ENCODE data around the gene DHCR24. TPM values are rescaled to one million over a fixed set of nuclear protein-coding genes. Genes with fewer than 3 reads are reported as not detected.

Gene DHCR24
- polyA plus RNA-seq, 2 of the 4 experiments (the other 2 are of a cell fraction): 29.9 to 33.3 TPM

DNA sequence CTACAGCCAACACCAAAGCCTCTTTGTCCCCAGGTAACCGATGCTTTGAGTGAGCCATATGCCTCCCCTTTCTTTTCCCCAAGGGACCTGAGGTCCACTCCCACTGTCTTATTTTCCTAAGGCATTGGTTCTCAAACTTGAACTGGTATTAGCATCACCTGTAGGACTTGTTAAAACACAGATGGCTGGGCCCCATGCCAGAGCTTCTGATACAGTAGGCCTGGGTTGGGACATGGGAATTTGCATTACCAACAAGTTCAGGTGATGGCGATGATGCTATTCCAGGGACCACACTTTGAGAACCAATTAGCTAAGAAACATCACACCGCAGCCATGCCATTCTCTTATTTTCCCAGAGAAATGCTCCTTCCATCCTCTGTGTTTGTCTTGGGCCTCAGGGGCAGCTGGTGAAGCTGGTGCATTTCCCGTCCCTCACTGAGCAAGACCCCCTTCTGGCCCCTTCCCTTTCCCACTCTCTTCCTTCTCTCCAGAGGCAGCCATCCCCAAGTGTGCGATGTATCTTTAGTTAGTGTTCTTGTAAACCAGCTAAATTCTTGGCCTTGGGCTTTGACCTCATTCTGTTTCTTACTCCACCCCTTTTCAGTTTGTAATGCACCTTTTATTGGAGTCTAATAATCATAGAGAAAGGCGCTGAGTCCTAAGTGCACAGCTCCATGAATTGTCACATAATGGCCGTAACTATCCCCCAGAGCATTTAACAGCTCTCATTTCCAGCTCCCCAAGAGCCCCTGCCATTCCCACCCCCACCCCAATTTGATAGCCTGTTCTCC is 71.7 kb downstream of the DHCR24 start:
- H3K4me1 ChIP-seq: peaks cover 1% of the 10 kb centered on the region
- no peak overlapping the region for H3K4me2 ChIP-seq
- no peaks in the 10 kb centered on the region for H3K9me3 ChIP-seq
- ATAC-seq: no peak
- WGBS (ENCODE audit: missing lambda C conversion rate): 96% methylated on average over 7 of the region's 7 CpGs
- no peak for FAIRE-seq
- H3K4me3 ChIP-seq: no peak overlapping the region
- TF ChIP-seq KDM5A (IDR thresholded peaks at IDR 0.05) (no peak), ESRRA (IDR thresholded peaks at IDR 0.05; ENCODE audit: borderline replicate concordance, low read length) (no peak), TFCP2L1 (CRISPR knock-in tag; IDR thresholded peaks at IDR 0.05) (no peak), FOXS1 (CRISPR knock-in tag; IDR thresholded peaks at IDR 0.05) (no peak), KDM1A (IDR thresholded peaks at IDR 0.05; ENCODE audit: low read depth) (no peak), RFX5 (IDR thresholded peaks at IDR 0.05) (no peak), CBX8 (IDR thresholded peaks at IDR 0.05) (no peak), SMC3 (IDR thresholded peaks at IDR 0.05) (no peak)
- TF ChIP-seq, protein P1, sequence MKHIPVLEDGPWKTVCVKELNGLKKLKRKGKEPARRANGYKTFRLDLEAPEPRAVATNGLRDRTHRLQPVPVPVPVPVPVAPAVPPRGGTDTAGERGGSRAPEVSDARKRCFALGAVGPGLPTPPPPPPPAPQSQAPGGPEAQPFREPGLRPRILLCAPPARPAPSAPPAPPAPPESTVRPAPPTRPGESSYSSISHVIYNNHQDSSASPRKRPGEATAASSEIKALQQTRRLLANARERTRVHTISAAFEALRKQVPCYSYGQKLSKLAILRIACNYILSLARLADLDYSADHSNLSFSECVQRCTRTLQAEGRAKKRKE (CRISPR knock-in tag; IDR thresholded peaks at IDR 0.05; ENCODE audit: low read depth): no peak
- POLR2A ChIA-PET: no interaction called here
- no peak for DNase-seq (ENCODE audit: low read depth in 1 of 2, low spot score in 1 of 2)
- CTCF ChIA-PET: interaction anchor here (0.9 to 1.6 kb wide), 4 partner anchors 181 to 954 kb away, joined by 3 to 5 read pairs (median 4); no protein-coding TSS in a partner anchor
- H3K27ac ChIP-seq: no peak overlapping the region

DNA sequence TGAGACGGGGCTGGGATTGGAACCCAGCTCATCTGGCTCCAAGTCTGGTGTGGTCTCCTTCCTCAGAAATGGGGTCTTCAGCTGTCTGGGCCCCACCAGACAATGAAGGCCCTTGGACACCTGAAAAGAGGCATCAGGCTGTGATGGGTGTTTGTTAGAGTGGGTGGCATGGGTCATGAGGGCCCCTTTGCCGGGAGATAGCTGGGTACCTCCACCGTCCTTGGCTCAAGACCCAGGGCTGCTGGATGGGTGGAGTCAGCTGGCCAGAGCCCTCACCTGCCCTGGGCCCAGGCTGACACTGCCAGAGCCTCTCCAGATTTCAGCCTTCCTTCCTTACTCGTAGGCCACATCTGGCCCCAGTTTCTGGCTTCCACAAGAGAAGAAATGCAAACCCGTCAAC is 72.4 kb downstream of the DHCR24 start:
- 95% methylated on average over 4 of the region's 5 CpGs for WGBS (ENCODE audit: missing lambda C conversion rate)
- H3K27ac ChIP-seq: no peak overlapping the region
- TF ChIP-seq EP300 (IDR thresholded peaks at IDR 0.05): no peak
- no peak for TF ChIP-seq CEBPB (IDR thresholded peaks at IDR 0.05)
- TF ChIP-seq, protein P2, sequence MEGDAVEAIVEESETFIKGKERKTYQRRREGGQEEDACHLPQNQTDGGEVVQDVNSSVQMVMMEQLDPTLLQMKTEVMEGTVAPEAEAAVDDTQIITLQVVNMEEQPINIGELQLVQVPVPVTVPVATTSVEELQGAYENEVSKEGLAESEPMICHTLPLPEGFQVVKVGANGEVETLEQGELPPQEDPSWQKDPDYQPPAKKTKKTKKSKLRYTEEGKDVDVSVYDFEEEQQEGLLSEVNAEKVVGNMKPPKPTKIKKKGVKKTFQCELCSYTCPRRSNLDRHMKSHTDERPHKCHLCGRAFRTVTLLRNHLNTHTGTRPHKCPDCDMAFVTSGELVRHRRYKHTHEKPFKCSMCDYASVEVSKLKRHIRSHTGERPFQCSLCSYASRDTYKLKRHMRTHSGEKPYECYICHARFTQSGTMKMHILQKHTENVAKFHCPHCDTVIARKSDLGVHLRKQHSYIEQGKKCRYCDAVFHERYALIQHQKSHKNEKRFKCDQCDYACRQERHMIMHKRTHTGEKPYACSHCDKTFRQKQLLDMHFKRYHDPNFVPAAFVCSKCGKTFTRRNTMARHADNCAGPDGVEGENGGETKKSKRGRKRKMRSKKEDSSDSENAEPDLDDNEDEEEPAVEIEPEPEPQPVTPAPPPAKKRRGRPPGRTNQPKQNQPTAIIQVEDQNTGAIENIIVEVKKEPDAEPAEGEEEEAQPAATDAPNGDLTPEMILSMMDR (IDR thresholded peaks at IDR 0.05): no peak
- TF ChIP-seq MYC (IDR thresholded peaks at IDR 0.05; ENCODE audit: borderline replicate concordance, low read length): no peak
- no peak for TF ChIP-seq TP53 (CRISPR knock-in tag; IDR thresholded peaks at IDR 0.05)
- no peak for TF ChIP-seq CHD4 (IDR thresholded peaks at IDR 0.05; ENCODE audit: borderline replicate concordance)
- no peak for TF ChIP-seq ESRRA (IDR thresholded peaks at IDR 0.05; ENCODE audit: borderline replicate concordance, low read length)
- no peak for TF ChIP-seq HOXB13 (CRISPR knock-in tag; IDR thresholded peaks at IDR 0.05; ENCODE audit: low read depth)
- TF ChIP-seq NPAS2 (CRISPR knock-in tag; IDR thresholded peaks at IDR 0.05; ENCODE audit: borderline replicate concordance): no peak
- H3K9me3 ChIP-seq: no peaks in the 10 kb centered on the region
- DNase-seq (ENCODE audit: low read depth in 1 of 2, low spot score in 1 of 2) (no peak), ATAC-seq (no peak), FAIRE-seq (no peak)
- H3K4me2 ChIP-seq: no peak overlapping the region
- ChIA-PET CTCF (interaction anchor here (0.9 to 1.4 kb wide), 3 partner anchors 19 to 953 kb away, joined by 3 read pairs; no protein-coding TSS in a partner anchor), POLR2A (no interaction called here)
- peaks cover 8% of the 10 kb centered on the region for H3K4me1 ChIP-seq
- no peak overlapping the region for H3K4me3 ChIP-seq

DNA sequence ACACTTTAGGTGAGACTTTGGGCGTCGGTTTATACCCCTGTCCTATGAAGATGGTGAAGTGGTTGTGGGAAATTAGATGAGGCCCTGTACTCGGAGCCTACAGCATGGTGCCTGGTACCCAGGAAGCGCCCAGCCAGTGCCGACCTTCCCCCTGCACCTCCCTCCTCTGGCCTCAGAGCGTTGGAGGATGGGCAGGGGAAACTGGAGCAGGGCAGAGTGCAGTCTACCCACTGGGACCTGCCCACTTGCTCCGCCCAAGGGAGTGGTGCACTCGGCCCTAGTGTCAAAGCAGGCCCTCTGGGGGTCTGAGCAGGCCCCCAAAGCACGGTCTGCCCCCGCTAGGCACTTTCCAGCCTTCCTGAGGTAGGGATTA is 72.9 kb downstream of the DHCR24 start:
- CTCF ChIA-PET: interaction anchor here (1.4 kb wide), 1 partner anchor 19 kb away, joined by 3 read pairs; no protein-coding TSS in a partner anchor
- Histone ChIP-seq H3K4me3 (no peak overlapping the region), H3K4me1 (peaks cover 10% of the 10 kb centered on the region), H3K9me3 (no peaks in the 10 kb centered on the region), H3K27ac (no peak overlapping the region), H3K4me2 (no peak overlapping the region)
- TF ChIP-seq TFCP2L1 (CRISPR knock-in tag; IDR thresholded peaks at IDR 0.05) (no peak), EHMT2 (IDR thresholded peaks at IDR 0.05; ENCODE audit: low read depth) (no peak), CHD2 (IDR thresholded peaks at IDR 0.05; ENCODE audit: low read length, partially characterized antibody) (no peak), RCOR1 (IDR thresholded peaks at IDR 0.05; ENCODE audit: low read depth, low read length) (no peak), TP53 (CRISPR knock-in tag; IDR thresholded peaks at IDR 0.05) (no peak), CEBPB (IDR thresholded peaks at IDR 0.05) (no peak), POLR2A (IDR thresholded peaks at IDR 0.05; ENCODE audit: low read length) (no peak)
- TF ChIP-seq, protein P3, sequence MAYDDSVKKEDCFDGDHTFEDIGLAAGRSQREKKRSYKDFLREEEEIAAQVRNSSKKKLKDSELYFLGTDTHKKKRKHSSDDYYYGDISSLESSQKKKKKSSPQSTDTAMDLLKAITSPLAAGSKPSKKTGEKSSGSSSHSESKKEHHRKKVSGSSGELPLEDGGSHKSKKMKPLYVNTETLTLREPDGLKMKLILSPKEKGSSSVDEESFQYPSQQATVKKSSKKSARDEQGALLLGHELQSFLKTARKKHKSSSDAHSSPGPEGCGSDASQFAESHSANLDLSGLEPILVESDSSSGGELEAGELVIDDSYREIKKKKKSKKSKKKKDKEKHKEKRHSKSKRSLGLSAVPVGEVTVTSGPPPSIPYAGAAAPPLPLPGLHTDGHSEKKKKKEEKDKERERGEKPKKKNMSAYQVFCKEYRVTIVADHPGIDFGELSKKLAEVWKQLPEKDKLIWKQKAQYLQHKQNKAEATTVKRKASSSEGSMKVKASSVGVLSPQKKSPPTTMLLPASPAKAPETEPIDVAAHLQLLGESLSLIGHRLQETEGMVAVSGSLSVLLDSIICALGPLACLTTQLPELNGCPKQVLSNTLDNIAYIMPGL (CRISPR knock-in tag; IDR thresholded peaks at IDR 0.05; ENCODE audit: borderline replicate concordance): no peak
- DNase-seq (ENCODE audit: low read depth in 1 of 2, low spot score in 1 of 2) (no peak), ATAC-seq (no peak), FAIRE-seq (no peak)
- WGBS (ENCODE audit: missing lambda C conversion rate): 61% methylated on average over 8 of the region's 10 CpGs
- POLR2A ChIA-PET: no interaction called here

Data from A549 (cell line).